Uterus (tissue), 2 donors: ENCODE measurements around the gene SPECC1.

ENCODE experiments used
- CTCF ChIP-seq, 4 experiments: fragments of 200-600 bp in 2 of 4; fragments of 450-650 bp in 2 of 4; sonication (generic) in 2 of 4; IDR thresholded peaks; one replicate each; pipeline ENCODE4 v1.5.1; 2016 to 2019; ENCODE audit warnings: antibody characterized with exemption in 4 of 4, mild to moderate bottlenecking in 2 of 4, moderate library complexity in 1 of 4
- POLR2A ChIP-seq, 2 donors: fragments of 450-650 bp; IDR thresholded peaks; one replicate each; pipeline ENCODE4 v1.6.1; 2016; ENCODE audit warnings: antibody characterized with exemption in 2 of 2, mild to moderate bottlenecking in 1 of 2, moderate library complexity in 1 of 2

GRCh38 chr17:20063665-20064648, 54.8 kb downstream of the SPECC1 start:
- TF ChIP-seq CTCF (IDR thresholded peaks at IDR 0.05) (no peak), POLR2A (IDR thresholded peaks at IDR 0.05) (no peak)
